HCT116 (cell line): ENCODE data around the gene ACP2.

ENCODE experiments used
- EZH2 ChIP-seq: fragments of 200-600 bp; sonication (generic); IDR thresholded peaks from 2 replicates; pipeline ENCODE4 v1.6.1; 2017; ENCODE audit warnings: antibody characterized with exemption, mixed run types
- POLR2A ChIP-seq: IDR thresholded peaks from 2 replicates; pipeline ENCODE4 v1.7.0; 2011; ENCODE audit warnings: borderline replicate concordance; ENCODE audit not compliant: insufficient read depth, insufficient read length; ENCODE audit errors: extremely low read depth
- POLR2AphosphoS5 ChIP-seq: IDR thresholded peaks from 2 replicates; pipeline ENCODE4 v1.6.1; 2011; ENCODE audit warnings: mild to moderate bottlenecking, low read depth, low read length, moderate library complexity
- TF ChIP-seq, protein P1 (sequence below), 3 experiments: fragments of 200-600 bp in 1 of 3; sonication (generic) in 1 of 3; IDR thresholded peaks in 2 of 3; conservative IDR thresholded peaks in 1 of 3; 2 replicates each; pipeline ENCODE4 v1.5.1; 2012 to 2017; ENCODE audit warnings: low read depth in 2 of 3, low read length in 2 of 3, antibody characterized with exemption in 1 of 3, borderline replicate concordance in 1 of 3, control low read depth in 1 of 3, mild to moderate bottlenecking in 1 of 3, mixed read lengths in 1 of 3, mixed run types in 1 of 3, moderate library complexity in 1 of 3; ENCODE audit not compliant: insufficient read depth in 1 of 3
- TF ChIP-seq, protein P2 (sequence below): IDR thresholded peaks from 2 replicates; pipeline ENCODE4 v1.6.1; 2011; ENCODE audit warnings: mild to moderate bottlenecking, low read length, moderate library complexity; ENCODE audit not compliant: insufficient replicate concordance; ENCODE audit errors: extremely low read depth

DNA sequence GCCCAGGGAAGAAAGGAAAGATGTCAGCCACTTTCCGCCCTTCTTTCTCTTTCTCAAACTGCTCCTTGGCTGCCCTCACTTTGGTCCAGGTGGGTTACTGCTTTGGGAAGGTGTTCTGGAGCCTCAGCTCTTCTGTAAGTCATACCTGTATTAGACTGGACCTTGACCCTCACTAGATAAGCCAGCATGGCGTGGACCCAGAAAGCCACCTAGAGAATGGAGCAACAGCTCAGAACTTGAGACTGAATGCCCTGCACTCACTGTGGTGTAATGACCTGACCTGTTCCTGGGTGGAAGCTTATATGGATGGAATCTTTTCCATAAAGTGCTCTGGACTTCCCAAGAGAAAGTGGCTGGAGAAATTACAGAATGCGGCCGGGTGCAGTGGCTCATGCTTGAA, 15.6 kb downstream of the ACP2 start:
- TF ChIP-seq POLR2A (no peak), EZH2 (no peak), POLR2AphosphoS5 (no peak)
- TF ChIP-seq, protein P1, sequence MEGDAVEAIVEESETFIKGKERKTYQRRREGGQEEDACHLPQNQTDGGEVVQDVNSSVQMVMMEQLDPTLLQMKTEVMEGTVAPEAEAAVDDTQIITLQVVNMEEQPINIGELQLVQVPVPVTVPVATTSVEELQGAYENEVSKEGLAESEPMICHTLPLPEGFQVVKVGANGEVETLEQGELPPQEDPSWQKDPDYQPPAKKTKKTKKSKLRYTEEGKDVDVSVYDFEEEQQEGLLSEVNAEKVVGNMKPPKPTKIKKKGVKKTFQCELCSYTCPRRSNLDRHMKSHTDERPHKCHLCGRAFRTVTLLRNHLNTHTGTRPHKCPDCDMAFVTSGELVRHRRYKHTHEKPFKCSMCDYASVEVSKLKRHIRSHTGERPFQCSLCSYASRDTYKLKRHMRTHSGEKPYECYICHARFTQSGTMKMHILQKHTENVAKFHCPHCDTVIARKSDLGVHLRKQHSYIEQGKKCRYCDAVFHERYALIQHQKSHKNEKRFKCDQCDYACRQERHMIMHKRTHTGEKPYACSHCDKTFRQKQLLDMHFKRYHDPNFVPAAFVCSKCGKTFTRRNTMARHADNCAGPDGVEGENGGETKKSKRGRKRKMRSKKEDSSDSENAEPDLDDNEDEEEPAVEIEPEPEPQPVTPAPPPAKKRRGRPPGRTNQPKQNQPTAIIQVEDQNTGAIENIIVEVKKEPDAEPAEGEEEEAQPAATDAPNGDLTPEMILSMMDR (IDR thresholded peaks at IDR 0.05 in 2 of 3, conservative IDR thresholded peaks at IDR 0.05 in 1 of 3; ENCODE audit: borderline replicate concordance in 1 of 3, insufficient read depth in 1 of 3, low read depth in 2 of 3, low read length in 2 of 3), result no peak
- TF ChIP-seq, protein P2, sequence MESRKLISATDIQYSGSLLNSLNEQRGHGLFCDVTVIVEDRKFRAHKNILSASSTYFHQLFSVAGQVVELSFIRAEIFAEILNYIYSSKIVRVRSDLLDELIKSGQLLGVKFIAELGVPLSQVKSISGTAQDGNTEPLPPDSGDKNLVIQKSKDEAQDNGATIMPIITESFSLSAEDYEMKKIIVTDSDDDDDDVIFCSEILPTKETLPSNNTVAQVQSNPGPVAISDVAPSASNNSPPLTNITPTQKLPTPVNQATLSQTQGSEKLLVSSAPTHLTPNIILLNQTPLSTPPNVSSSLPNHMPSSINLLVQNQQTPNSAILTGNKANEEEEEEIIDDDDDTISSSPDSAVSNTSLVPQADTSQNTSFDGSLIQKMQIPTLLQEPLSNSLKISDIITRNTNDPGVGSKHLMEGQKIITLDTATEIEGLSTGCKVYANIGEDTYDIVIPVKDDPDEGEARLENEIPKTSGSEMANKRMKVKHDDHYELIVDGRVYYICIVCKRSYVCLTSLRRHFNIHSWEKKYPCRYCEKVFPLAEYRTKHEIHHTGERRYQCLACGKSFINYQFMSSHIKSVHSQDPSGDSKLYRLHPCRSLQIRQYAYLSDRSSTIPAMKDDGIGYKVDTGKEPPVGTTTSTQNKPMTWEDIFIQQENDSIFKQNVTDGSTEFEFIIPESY, result no peak
